ENCODE measurements around the gene OBP2B.
"Not testable (repeated sequence)": the region's sequence is repeated elsewhere in the genome, so short reads cannot be mapped to it uniquely, and the experiment has no call there.

DNA sequence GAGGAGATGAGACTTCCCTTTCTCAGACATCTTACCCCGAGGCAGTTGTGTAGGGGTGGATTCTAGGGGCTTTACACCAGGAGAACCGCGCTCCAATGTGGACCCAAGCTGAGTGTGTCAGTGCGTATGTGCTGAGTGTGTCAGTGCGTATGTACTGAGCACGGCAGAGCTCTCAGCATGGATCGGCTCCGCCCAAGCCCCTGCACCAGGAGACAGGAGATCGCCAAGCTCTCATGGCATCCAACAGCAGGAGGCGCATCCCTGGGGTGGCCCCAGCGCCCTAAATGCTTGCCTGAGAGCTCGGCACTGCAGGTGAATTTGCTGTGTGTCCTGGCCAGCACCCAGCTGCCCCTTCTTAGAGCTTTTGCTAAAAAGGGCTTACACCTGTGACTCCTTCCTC is 12.9 kb upstream of the OBP2B start:
- TF ChIP-seq JUNB (IDR thresholded peaks at IDR 0.05; ENCODE audit: unreplicated experiment); POLR2AphosphoS5 (IDR thresholded peaks at IDR 0.05; ENCODE audit: low read depth); EZH2phosphoT487 (IDR thresholded peaks at IDR 0.05; ENCODE audit: unreplicated experiment); EZH2 (IDR thresholded peaks at IDR 0.05; ENCODE audit: low read depth, unreplicated experiment): not testable (repeated sequence)
- TF ChIP-seq, protein P1, sequence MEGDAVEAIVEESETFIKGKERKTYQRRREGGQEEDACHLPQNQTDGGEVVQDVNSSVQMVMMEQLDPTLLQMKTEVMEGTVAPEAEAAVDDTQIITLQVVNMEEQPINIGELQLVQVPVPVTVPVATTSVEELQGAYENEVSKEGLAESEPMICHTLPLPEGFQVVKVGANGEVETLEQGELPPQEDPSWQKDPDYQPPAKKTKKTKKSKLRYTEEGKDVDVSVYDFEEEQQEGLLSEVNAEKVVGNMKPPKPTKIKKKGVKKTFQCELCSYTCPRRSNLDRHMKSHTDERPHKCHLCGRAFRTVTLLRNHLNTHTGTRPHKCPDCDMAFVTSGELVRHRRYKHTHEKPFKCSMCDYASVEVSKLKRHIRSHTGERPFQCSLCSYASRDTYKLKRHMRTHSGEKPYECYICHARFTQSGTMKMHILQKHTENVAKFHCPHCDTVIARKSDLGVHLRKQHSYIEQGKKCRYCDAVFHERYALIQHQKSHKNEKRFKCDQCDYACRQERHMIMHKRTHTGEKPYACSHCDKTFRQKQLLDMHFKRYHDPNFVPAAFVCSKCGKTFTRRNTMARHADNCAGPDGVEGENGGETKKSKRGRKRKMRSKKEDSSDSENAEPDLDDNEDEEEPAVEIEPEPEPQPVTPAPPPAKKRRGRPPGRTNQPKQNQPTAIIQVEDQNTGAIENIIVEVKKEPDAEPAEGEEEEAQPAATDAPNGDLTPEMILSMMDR (conservative IDR thresholded peaks at IDR 0.05; ENCODE audit: low read depth in 2 of 2) = not testable (repeated sequence)
- TF ChIP-seq, protein P2, sequence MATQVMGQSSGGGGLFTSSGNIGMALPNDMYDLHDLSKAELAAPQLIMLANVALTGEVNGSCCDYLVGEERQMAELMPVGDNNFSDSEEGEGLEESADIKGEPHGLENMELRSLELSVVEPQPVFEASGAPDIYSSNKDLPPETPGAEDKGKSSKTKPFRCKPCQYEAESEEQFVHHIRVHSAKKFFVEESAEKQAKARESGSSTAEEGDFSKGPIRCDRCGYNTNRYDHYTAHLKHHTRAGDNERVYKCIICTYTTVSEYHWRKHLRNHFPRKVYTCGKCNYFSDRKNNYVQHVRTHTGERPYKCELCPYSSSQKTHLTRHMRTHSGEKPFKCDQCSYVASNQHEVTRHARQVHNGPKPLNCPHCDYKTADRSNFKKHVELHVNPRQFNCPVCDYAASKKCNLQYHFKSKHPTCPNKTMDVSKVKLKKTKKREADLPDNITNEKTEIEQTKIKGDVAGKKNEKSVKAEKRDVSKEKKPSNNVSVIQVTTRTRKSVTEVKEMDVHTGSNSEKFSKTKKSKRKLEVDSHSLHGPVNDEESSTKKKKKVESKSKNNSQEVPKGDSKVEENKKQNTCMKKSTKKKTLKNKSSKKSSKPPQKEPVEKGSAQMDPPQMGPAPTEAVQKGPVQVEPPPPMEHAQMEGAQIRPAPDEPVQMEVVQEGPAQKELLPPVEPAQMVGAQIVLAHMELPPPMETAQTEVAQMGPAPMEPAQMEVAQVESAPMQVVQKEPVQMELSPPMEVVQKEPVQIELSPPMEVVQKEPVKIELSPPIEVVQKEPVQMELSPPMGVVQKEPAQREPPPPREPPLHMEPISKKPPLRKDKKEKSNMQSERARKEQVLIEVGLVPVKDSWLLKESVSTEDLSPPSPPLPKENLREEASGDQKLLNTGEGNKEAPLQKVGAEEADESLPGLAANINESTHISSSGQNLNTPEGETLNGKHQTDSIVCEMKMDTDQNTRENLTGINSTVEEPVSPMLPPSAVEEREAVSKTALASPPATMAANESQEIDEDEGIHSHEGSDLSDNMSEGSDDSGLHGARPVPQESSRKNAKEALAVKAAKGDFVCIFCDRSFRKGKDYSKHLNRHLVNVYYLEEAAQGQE (IDR thresholded peaks at IDR 0.05; ENCODE audit: unreplicated experiment) = not testable (repeated sequence)

All from GM23338 (cell line).